Liver (tissue), 9 donors: ENCODE measurements around the gene METTL21A. TPM values are rescaled to one million over a fixed set of nuclear protein-coding genes. Genes with fewer than 3 reads are reported as not detected.

Experiments
- DNase-seq: peaks from one replicate; pipeline ENCODE4 v3.0.0-alpha.2; 2017; ENCODE audit warnings: low spot score
- H3K27ac ChIP-seq, 2 donors: one replicate each; pipeline ENCODE4 v1.7.0; 2013; ENCODE audit warnings: inconsistent platforms in 2 of 2, low read length in 2 of 2, control low read depth in 1 of 2, low read depth in 1 of 2, mild to moderate bottlenecking in 1 of 2
- H3K27me3 ChIP-seq, 4 donors: one replicate each; pipeline versions ENCODE4 v1.6.1 to v1.7.0; 2013; ENCODE audit warnings: low read length in 3 of 4, inconsistent platforms in 1 of 4, mild to moderate bottlenecking in 1 of 4, moderate library complexity in 1 of 4; ENCODE audit not compliant: control insufficient read depth in 4 of 4, insufficient read depth in 4 of 4
- H3K36me3 ChIP-seq, 4 donors: one replicate each; pipeline versions ENCODE4 v1.6.1 to v1.7.0; 2013; ENCODE audit warnings: low read length in 3 of 4, mild to moderate bottlenecking in 3 of 4, low read depth in 1 of 4, moderate library complexity in 1 of 4; ENCODE audit not compliant: control insufficient read depth in 4 of 4, insufficient read depth in 3 of 4
- H3K4me1 ChIP-seq, 4 donors: one replicate each; pipeline versions ENCODE4 v1.6.1 to v1.7.0; 2013; ENCODE audit warnings: low read length in 3 of 4, mild to moderate bottlenecking in 3 of 4, moderate library complexity in 1 of 4; ENCODE audit not compliant: control insufficient read depth in 4 of 4, insufficient read depth in 4 of 4
- H3K4me3 ChIP-seq, 3 donors: one replicate each; pipeline versions ENCODE4 v1.6.1 to v1.7.0; 2013; ENCODE audit warnings: low read length in 3 of 3, control low read depth in 1 of 3, low read depth in 1 of 3, mild to moderate bottlenecking in 1 of 3
- H3K9ac ChIP-seq, 2 donors: one replicate each; pipeline ENCODE4 v1.7.0; 2013; ENCODE audit warnings: low read length in 2 of 2, mild to moderate bottlenecking in 2 of 2, moderate library complexity in 2 of 2, control low read depth in 1 of 2, low read depth in 1 of 2
- H3K9me3 ChIP-seq, 4 donors: one replicate each; pipeline versions ENCODE4 v1.6.1 to v1.7.0; 2013; ENCODE audit warnings: low read length in 3 of 4; ENCODE audit not compliant: control insufficient read depth in 4 of 4
- EGR1 ChIP-seq, 2 donors: IDR thresholded peaks; 2 replicates each; pipeline ENCODE4 v1.6.1; 2016 to 2018; ENCODE audit warnings: antibody characterized with exemption in 2 of 2, low read depth in 2 of 2
- FOXA1 ChIP-seq: IDR thresholded peaks from 2 replicates; pipeline ENCODE4 v1.6.1; 2016; ENCODE audit warnings: antibody characterized with exemption
- FOXA2 ChIP-seq: IDR thresholded peaks from 2 replicates; pipeline ENCODE4 v1.6.1; 2016; ENCODE audit warnings: antibody characterized with exemption
- GABPA ChIP-seq, 2 donors: IDR thresholded peaks in 1 of 2; conservative IDR thresholded peaks in 1 of 2; 2 replicates each; pipeline ENCODE4 v1.6.1; 2016; ENCODE audit warnings: antibody characterized with exemption in 2 of 2, mild to moderate bottlenecking in 1 of 2, moderate library complexity in 1 of 2
- HNF4A ChIP-seq, 2 donors: conservative IDR thresholded peaks; 2 replicates each; pipeline ENCODE4 v1.6.1; 2016; ENCODE audit warnings: antibody characterized with exemption in 2 of 2, mild to moderate bottlenecking in 2 of 2
- HNF4G ChIP-seq: IDR thresholded peaks from 2 replicates; pipeline ENCODE4 v1.6.1; 2016; ENCODE audit warnings: antibody characterized with exemption
- JUND ChIP-seq, 2 donors: IDR thresholded peaks; 2 replicates each; pipeline ENCODE4 v1.6.1; 2016; ENCODE audit warnings: antibody characterized with exemption in 2 of 2
- NR2F2 ChIP-seq: IDR thresholded peaks from 2 replicates; pipeline ENCODE4 v1.6.1; 2016; ENCODE audit warnings: antibody characterized with exemption
- RAD21 ChIP-seq, 2 donors: IDR thresholded peaks; 2 replicates each; pipeline ENCODE4 v1.6.1; 2016; ENCODE audit warnings: antibody characterized with exemption in 2 of 2, mild to moderate bottlenecking in 2 of 2
- RXRA ChIP-seq, 2 donors: IDR thresholded peaks; 2 replicates each; pipeline ENCODE4 v1.6.1; 2017 to 2018; ENCODE audit warnings: antibody characterized with exemption in 2 of 2, mild to moderate bottlenecking in 1 of 2
- SP1 ChIP-seq: IDR thresholded peaks from 2 replicates; pipeline ENCODE4 v1.6.1; 2018; ENCODE audit warnings: antibody characterized with exemption, mild to moderate bottlenecking
- TAF1 ChIP-seq: conservative IDR thresholded peaks from 2 replicates; pipeline ENCODE4 v1.6.1; 2016; ENCODE audit warnings: antibody characterized with exemption, mild to moderate bottlenecking
- YY1 ChIP-seq: IDR thresholded peaks from 2 replicates; pipeline ENCODE4 v1.6.1; 2016; ENCODE audit warnings: antibody characterized with exemption, mild to moderate bottlenecking
- ZBTB33 ChIP-seq: IDR thresholded peaks from 2 replicates; pipeline ENCODE4 v1.6.1; 2016; ENCODE audit warnings: antibody characterized with exemption
- WGBS: extraction: QIAGEN DNeasy Blood & Tissue Kit; methylation state at CpG from one replicate; pipeline ENCODE4 v1.1.7; 2013; 5-methylcytosine and 5-hydroxymethylcytosine counted together
- polyA plus RNA-seq, 2 donors: library from polyadenylated mRNA; stranded (reverse) in 1 of 2; unstranded in 1 of 2; fragments of 200-250 nt in 1 of 2; fragments of >200 nt in 1 of 2; fragmentation: Nextera tagmentation in 1 of 2; extraction: Ambion mirVana in 1 of 2; gene quantifications; one replicate each; pipeline versions ENCODE4 v1.2.1 to v1.2.3, GENCODE V29; 2013 to 2015
- total RNA-seq, 2 donors: library from RNA; depleted of rRNA; stranded (reverse); fragments of >200 nt; gene quantifications; one replicate each; pipeline ENCODE4 v1.2.3, GENCODE V29; 2014
- TF ChIP-seq, protein P1 (sequence below): IDR thresholded peaks from 2 replicates; pipeline ENCODE4 v1.6.1; 2016; ENCODE audit warnings: antibody characterized with exemption
- TF ChIP-seq, protein P2 (sequence below): IDR thresholded peaks from 2 replicates; pipeline ENCODE4 v1.6.1; 2016; ENCODE audit warnings: antibody characterized with exemption, mild to moderate bottlenecking
- TF ChIP-seq, protein P3 (sequence below): fragments of 150-350 bp; IDR thresholded peaks from 2 replicates; pipeline ENCODE4 v1.5.1; 2017; ENCODE audit warnings: improper control_type of control experiment, low read depth, low read length; ENCODE audit not compliant: missing input control
- TF ChIP-seq, protein P4 (sequence below): IDR thresholded peaks from 2 replicates; pipeline ENCODE4 v1.6.1; 2016; ENCODE audit warnings: antibody characterized with exemption
- donor health status: healthy.
- donor health status: healthy.
- donor health status: healthy.
- donor health status: healthy.
- donor health status: healthy.

METTL21A gene
- total and polyA plus RNA-seq, 4 donors, result 10.0 to 27.4 (median 12.3) TPM

DNA sequence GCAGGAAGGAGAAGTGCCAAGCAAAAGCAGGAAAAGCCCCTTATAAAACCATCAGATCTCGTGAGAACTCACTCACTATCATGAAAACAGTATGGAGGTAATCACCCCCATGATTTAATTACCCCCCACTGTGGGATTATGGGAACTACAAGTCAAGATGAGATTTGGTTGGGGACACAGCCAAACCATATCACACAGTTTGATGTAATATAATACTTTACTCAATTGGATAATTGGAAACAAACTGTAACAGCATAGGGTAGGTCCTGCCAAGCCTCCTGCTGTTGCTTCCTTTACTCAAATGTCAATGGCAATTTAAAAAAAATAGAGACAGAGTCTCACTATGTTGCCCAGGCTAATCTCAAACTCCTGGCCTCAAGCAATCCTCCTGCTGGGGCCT, 15.5 kb upstream of the METTL21A start:
- DNase-seq, result no peak
- Histone ChIP-seq H3K4me3 (no peak overlapping the region), H3K9ac (no peak overlapping the region), H3K4me1 (no peaks in the 10 kb centered on the region), H3K9me3 (no peaks in the 10 kb centered on the region), H3K27me3 (no peaks in the 10 kb centered on the region), H3K27ac (no peak overlapping the region), H3K36me3 (no peaks in the 10 kb centered on the region)
- 83% methylated on average over 1 of the region's 1 CpG for WGBS
- TF ChIP-seq, protein P1, sequence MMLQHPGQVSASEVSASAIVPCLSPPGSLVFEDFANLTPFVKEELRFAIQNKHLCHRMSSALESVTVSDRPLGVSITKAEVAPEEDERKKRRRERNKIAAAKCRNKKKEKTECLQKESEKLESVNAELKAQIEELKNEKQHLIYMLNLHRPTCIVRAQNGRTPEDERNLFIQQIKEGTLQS, result no peak
- TF ChIP-seq HNF4G, result no peak
- TF ChIP-seq, protein P2, sequence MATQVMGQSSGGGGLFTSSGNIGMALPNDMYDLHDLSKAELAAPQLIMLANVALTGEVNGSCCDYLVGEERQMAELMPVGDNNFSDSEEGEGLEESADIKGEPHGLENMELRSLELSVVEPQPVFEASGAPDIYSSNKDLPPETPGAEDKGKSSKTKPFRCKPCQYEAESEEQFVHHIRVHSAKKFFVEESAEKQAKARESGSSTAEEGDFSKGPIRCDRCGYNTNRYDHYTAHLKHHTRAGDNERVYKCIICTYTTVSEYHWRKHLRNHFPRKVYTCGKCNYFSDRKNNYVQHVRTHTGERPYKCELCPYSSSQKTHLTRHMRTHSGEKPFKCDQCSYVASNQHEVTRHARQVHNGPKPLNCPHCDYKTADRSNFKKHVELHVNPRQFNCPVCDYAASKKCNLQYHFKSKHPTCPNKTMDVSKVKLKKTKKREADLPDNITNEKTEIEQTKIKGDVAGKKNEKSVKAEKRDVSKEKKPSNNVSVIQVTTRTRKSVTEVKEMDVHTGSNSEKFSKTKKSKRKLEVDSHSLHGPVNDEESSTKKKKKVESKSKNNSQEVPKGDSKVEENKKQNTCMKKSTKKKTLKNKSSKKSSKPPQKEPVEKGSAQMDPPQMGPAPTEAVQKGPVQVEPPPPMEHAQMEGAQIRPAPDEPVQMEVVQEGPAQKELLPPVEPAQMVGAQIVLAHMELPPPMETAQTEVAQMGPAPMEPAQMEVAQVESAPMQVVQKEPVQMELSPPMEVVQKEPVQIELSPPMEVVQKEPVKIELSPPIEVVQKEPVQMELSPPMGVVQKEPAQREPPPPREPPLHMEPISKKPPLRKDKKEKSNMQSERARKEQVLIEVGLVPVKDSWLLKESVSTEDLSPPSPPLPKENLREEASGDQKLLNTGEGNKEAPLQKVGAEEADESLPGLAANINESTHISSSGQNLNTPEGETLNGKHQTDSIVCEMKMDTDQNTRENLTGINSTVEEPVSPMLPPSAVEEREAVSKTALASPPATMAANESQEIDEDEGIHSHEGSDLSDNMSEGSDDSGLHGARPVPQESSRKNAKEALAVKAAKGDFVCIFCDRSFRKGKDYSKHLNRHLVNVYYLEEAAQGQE, result no peak
- no peak for TF ChIP-seq NR2F2
- no peak for TF ChIP-seq FOXA1
- no peak for TF ChIP-seq RXRA (IDR thresholded peaks at IDR 0.05)
- TF ChIP-seq, protein P3, sequence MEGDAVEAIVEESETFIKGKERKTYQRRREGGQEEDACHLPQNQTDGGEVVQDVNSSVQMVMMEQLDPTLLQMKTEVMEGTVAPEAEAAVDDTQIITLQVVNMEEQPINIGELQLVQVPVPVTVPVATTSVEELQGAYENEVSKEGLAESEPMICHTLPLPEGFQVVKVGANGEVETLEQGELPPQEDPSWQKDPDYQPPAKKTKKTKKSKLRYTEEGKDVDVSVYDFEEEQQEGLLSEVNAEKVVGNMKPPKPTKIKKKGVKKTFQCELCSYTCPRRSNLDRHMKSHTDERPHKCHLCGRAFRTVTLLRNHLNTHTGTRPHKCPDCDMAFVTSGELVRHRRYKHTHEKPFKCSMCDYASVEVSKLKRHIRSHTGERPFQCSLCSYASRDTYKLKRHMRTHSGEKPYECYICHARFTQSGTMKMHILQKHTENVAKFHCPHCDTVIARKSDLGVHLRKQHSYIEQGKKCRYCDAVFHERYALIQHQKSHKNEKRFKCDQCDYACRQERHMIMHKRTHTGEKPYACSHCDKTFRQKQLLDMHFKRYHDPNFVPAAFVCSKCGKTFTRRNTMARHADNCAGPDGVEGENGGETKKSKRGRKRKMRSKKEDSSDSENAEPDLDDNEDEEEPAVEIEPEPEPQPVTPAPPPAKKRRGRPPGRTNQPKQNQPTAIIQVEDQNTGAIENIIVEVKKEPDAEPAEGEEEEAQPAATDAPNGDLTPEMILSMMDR, result no peak
- no peak for TF ChIP-seq RAD21 (IDR thresholded peaks at IDR 0.05)
- TF ChIP-seq JUND (IDR thresholded peaks at IDR 0.05), result no peak
- no peak for TF ChIP-seq TAF1
- TF ChIP-seq GABPA (IDR thresholded peaks at IDR 0.05 in 1 of 2, conservative IDR thresholded peaks at IDR 0.05 in 1 of 2), result no peak
- TF ChIP-seq, protein P4, sequence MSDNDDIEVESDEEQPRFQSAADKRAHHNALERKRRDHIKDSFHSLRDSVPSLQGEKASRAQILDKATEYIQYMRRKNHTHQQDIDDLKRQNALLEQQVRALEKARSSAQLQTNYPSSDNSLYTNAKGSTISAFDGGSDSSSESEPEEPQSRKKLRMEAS, result no peak
- no peak for TF ChIP-seq SP1
- TF ChIP-seq FOXA2, result no peak
- TF ChIP-seq ZBTB33, result no peak
- no peak for TF ChIP-seq EGR1 (IDR thresholded peaks at IDR 0.05; ENCODE audit: low read depth in 2 of 2)
- TF ChIP-seq YY1, result no peak
- TF ChIP-seq HNF4A (conservative IDR thresholded peaks at IDR 0.05), result no peak

DNA sequence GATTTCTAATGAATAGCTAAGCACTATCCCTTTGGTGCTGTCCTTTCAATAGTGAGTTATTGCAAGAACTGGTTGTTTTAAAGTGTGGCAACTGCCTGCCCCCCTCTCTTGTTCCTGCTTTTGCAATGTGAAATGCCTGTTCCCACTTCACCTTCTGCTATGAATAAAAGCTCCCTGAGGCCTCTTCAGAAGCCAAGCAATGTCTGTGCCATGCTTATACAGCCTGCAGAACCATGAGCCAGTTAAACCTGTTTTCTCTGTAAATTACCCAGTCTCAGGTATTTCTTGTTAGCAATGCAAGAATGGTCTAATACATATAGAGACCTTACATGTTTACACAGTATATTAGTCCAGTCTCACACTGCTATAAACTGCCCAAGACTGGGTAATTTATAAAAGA, 15.0 kb upstream of the METTL21A start:
- H3K9ac ChIP-seq, result no peak overlapping the region
- H3K4me1 ChIP-seq, result no peaks in the 10 kb centered on the region
- H3K4me3 ChIP-seq, result no peak overlapping the region
- H3K27ac ChIP-seq, result no peak overlapping the region
- no peaks in the 10 kb centered on the region for H3K27me3 ChIP-seq
- DNase-seq, result no peak
- H3K36me3 ChIP-seq, result no peaks in the 10 kb centered on the region
- no peaks in the 10 kb centered on the region for H3K9me3 ChIP-seq
- no peak for TF ChIP-seq TAF1
- no peak for TF ChIP-seq NR2F2
- no peak for TF ChIP-seq YY1
- no peak for TF ChIP-seq RAD21 (IDR thresholded peaks at IDR 0.05)
- no peak for TF ChIP-seq SP1
- no peak for TF ChIP-seq EGR1 (IDR thresholded peaks at IDR 0.05; ENCODE audit: low read depth in 2 of 2)
- TF ChIP-seq, protein P2, result no peak
- TF ChIP-seq FOXA1, result no peak
- TF ChIP-seq, protein P3, result no peak
- TF ChIP-seq JUND (IDR thresholded peaks at IDR 0.05), result no peak
- TF ChIP-seq HNF4A (conservative IDR thresholded peaks at IDR 0.05), result no peak
- TF ChIP-seq GABPA (IDR thresholded peaks at IDR 0.05 in 1 of 2, conservative IDR thresholded peaks at IDR 0.05 in 1 of 2), result no peak
